Stimulated activated CD4-positive, alpha-beta T cell treated with anti-CD3 and anti-CD28 coated beads, Interleukin-4, amount 100 ng/mL, for 24 hours (primary cell): Measurements from ENCODE around the gene LRRFIP2.
"Not testable (repeated sequence)": the region's sequence is repeated elsewhere in the genome, so short reads cannot be mapped to it uniquely, and the experiment has no call there.

Experiments
- DNase-seq: peaks from one replicate; pipeline ENCODE4 v3.0.0-alpha.2; 2020

Gene LRRFIP2

GRCh38 chr3:37140899-37141541, 33.4 kb downstream of the LRRFIP2 start:
- DNase-seq, result no peak

GRCh38 chr3:37139567-37140052, 34.8 kb downstream of the LRRFIP2 start:
- no peak for DNase-seq

GRCh38 chr3:37138816-37139215, 35.6 kb downstream of the LRRFIP2 start:
- no peak for DNase-seq

GRCh38 chr3:37137516-37137915, 36.9 kb downstream of the LRRFIP2 start:
- DNase-seq, result no peak

GRCh38 chr3:37136067-37136466, 38.3 kb downstream of the LRRFIP2 start:
- no peak for DNase-seq

GRCh38 chr3:37135561-37135960, 38.8 kb downstream of the LRRFIP2 start:
- no peak for DNase-seq

GRCh38 chr3:37132334-37132733, 42.0 kb downstream of the LRRFIP2 start:
- DNase-seq, result no peak

- DNase-seq, result no peak
These were observed 42.6 kb downstream of the LRRFIP2 start for GRCh38 chr3:37131860-37132144.

GRCh38 chr3:37130984-37131859, 43.2 kb downstream of the LRRFIP2 start:
- no peak for DNase-seq

GRCh38 chr3:37130448-37130847, 43.9 kb downstream of the LRRFIP2 start:
- no peak for DNase-seq

- no peak for DNase-seq
These were observed 44.5 kb downstream of the LRRFIP2 start for GRCh38 chr3:37129871-37130270.

GRCh38 chr3:37127340-37127739, 47.0 kb downstream of the LRRFIP2 start:
- DNase-seq, result no peak

GRCh38 chr3:37126856-37127255, 47.5 kb downstream of the LRRFIP2 start:
- no peak for DNase-seq

GRCh38 chr3:37125195-37126073, 48.9 kb downstream of the LRRFIP2 start:
- no peak for DNase-seq

- no peak for DNase-seq
These were observed 49.9 kb downstream of the LRRFIP2 start for GRCh38 chr3:37124435-37124834.

- DNase-seq, result no peak
These were observed 51.1 kb downstream of the LRRFIP2 start for GRCh38 chr3:37123292-37123691.

- DNase-seq, result not testable (repeated sequence)
These were observed 52.3 kb downstream of the LRRFIP2 start for GRCh38 chr3:37122069-37122468.

- DNase-seq, result no peak
These were observed 56.2 kb downstream of the LRRFIP2 start for GRCh38 chr3:37118163-37118562.

GRCh38 chr3:37117548-37117947, 56.8 kb downstream of the LRRFIP2 start:
- no peak for DNase-seq

- DNase-seq, result no peak
These were observed 57.4 kb downstream of the LRRFIP2 start for GRCh38 chr3:37116998-37117397.

- no peak for DNase-seq
These were observed 58.9 kb downstream of the LRRFIP2 start for GRCh38 chr3:37115446-37115845.

- DNase-seq, result peak; percentile 7
These were observed 59.9 kb downstream of the LRRFIP2 start for GRCh38 chr3:37114251-37115145.
